Liver (tissue), 9 donors: ENCODE measurements around the gene GGACT. TPM values are rescaled to one million over a fixed set of nuclear protein-coding genes. Genes with fewer than 3 reads are reported as not detected.

ENCODE experiments used
- DNase-seq: peaks from one replicate; pipeline ENCODE4 v3.0.0-alpha.2; 2017; ENCODE audit warnings: low spot score
- H3K27ac ChIP-seq, 2 donors: one replicate each; pipeline ENCODE4 v1.7.0; 2013; ENCODE audit warnings: inconsistent platforms in 2 of 2, low read length in 2 of 2, control low read depth in 1 of 2, low read depth in 1 of 2, mild to moderate bottlenecking in 1 of 2
- H3K27me3 ChIP-seq, 4 donors: one replicate each; pipeline versions ENCODE4 v1.6.1 to v1.7.0; 2013; ENCODE audit warnings: low read length in 3 of 4, inconsistent platforms in 1 of 4, mild to moderate bottlenecking in 1 of 4, moderate library complexity in 1 of 4; ENCODE audit not compliant: control insufficient read depth in 4 of 4, insufficient read depth in 4 of 4
- H3K36me3 ChIP-seq, 4 donors: one replicate each; pipeline versions ENCODE4 v1.6.1 to v1.7.0; 2013; ENCODE audit warnings: low read length in 3 of 4, mild to moderate bottlenecking in 3 of 4, low read depth in 1 of 4, moderate library complexity in 1 of 4; ENCODE audit not compliant: control insufficient read depth in 4 of 4, insufficient read depth in 3 of 4
- H3K4me1 ChIP-seq, 4 donors: one replicate each; pipeline versions ENCODE4 v1.6.1 to v1.7.0; 2013; ENCODE audit warnings: low read length in 3 of 4, mild to moderate bottlenecking in 3 of 4, moderate library complexity in 1 of 4; ENCODE audit not compliant: control insufficient read depth in 4 of 4, insufficient read depth in 4 of 4
- H3K4me3 ChIP-seq, 3 donors: one replicate each; pipeline versions ENCODE4 v1.6.1 to v1.7.0; 2013; ENCODE audit warnings: low read length in 3 of 3, control low read depth in 1 of 3, low read depth in 1 of 3, mild to moderate bottlenecking in 1 of 3
- H3K9ac ChIP-seq, 2 donors: one replicate each; pipeline ENCODE4 v1.7.0; 2013; ENCODE audit warnings: low read length in 2 of 2, mild to moderate bottlenecking in 2 of 2, moderate library complexity in 2 of 2, control low read depth in 1 of 2, low read depth in 1 of 2
- H3K9me3 ChIP-seq, 4 donors: one replicate each; pipeline versions ENCODE4 v1.6.1 to v1.7.0; 2013; ENCODE audit warnings: low read length in 3 of 4; ENCODE audit not compliant: control insufficient read depth in 4 of 4
- EGR1 ChIP-seq, 2 donors: IDR thresholded peaks; 2 replicates each; pipeline ENCODE4 v1.6.1; 2016 to 2018; ENCODE audit warnings: antibody characterized with exemption in 2 of 2, low read depth in 2 of 2
- FOXA1 ChIP-seq: IDR thresholded peaks from 2 replicates; pipeline ENCODE4 v1.6.1; 2016; ENCODE audit warnings: antibody characterized with exemption
- FOXA2 ChIP-seq: IDR thresholded peaks from 2 replicates; pipeline ENCODE4 v1.6.1; 2016; ENCODE audit warnings: antibody characterized with exemption
- HNF4A ChIP-seq, 2 donors: conservative IDR thresholded peaks; 2 replicates each; pipeline ENCODE4 v1.6.1; 2016; ENCODE audit warnings: antibody characterized with exemption in 2 of 2, mild to moderate bottlenecking in 2 of 2
- HNF4G ChIP-seq: IDR thresholded peaks from 2 replicates; pipeline ENCODE4 v1.6.1; 2016; ENCODE audit warnings: antibody characterized with exemption
- JUND ChIP-seq, 2 donors: IDR thresholded peaks; 2 replicates each; pipeline ENCODE4 v1.6.1; 2016; ENCODE audit warnings: antibody characterized with exemption in 2 of 2
- NR2F2 ChIP-seq: IDR thresholded peaks from 2 replicates; pipeline ENCODE4 v1.6.1; 2016; ENCODE audit warnings: antibody characterized with exemption
- RAD21 ChIP-seq, 2 donors: IDR thresholded peaks; 2 replicates each; pipeline ENCODE4 v1.6.1; 2016; ENCODE audit warnings: antibody characterized with exemption in 2 of 2, mild to moderate bottlenecking in 2 of 2
- RXRA ChIP-seq, 2 donors: IDR thresholded peaks; 2 replicates each; pipeline ENCODE4 v1.6.1; 2017 to 2018; ENCODE audit warnings: antibody characterized with exemption in 2 of 2, mild to moderate bottlenecking in 1 of 2
- SP1 ChIP-seq: IDR thresholded peaks from 2 replicates; pipeline ENCODE4 v1.6.1; 2018; ENCODE audit warnings: antibody characterized with exemption, mild to moderate bottlenecking
- TAF1 ChIP-seq: conservative IDR thresholded peaks from 2 replicates; pipeline ENCODE4 v1.6.1; 2016; ENCODE audit warnings: antibody characterized with exemption, mild to moderate bottlenecking
- YY1 ChIP-seq: IDR thresholded peaks from 2 replicates; pipeline ENCODE4 v1.6.1; 2016; ENCODE audit warnings: antibody characterized with exemption, mild to moderate bottlenecking
- WGBS: extraction: QIAGEN DNeasy Blood & Tissue Kit; methylation state at CpG from one replicate; pipeline ENCODE4 v1.1.7; 2013; 5-methylcytosine and 5-hydroxymethylcytosine counted together
- polyA plus RNA-seq, 2 donors: library from polyadenylated mRNA; stranded (reverse) in 1 of 2; unstranded in 1 of 2; fragments of 200-250 nt in 1 of 2; fragments of >200 nt in 1 of 2; fragmentation: Nextera tagmentation in 1 of 2; extraction: Ambion mirVana in 1 of 2; gene quantifications; one replicate each; pipeline versions ENCODE4 v1.2.1 to v1.2.3, GENCODE V29; 2013 to 2015
- total RNA-seq, 2 donors: library from RNA; depleted of rRNA; stranded (reverse); fragments of >200 nt; gene quantifications; one replicate each; pipeline ENCODE4 v1.2.3, GENCODE V29; 2014
- TF ChIP-seq, protein P1 (sequence below): IDR thresholded peaks from 2 replicates; pipeline ENCODE4 v1.6.1; 2016; ENCODE audit warnings: antibody characterized with exemption
- TF ChIP-seq, protein P2 (sequence below): fragments of 150-350 bp; IDR thresholded peaks from 2 replicates; pipeline ENCODE4 v1.5.1; 2017; ENCODE audit warnings: improper control_type of control experiment, low read depth, low read length; ENCODE audit not compliant: missing input control
- TF ChIP-seq, protein P3 (sequence below): IDR thresholded peaks from 2 replicates; pipeline ENCODE4 v1.6.1; 2016; ENCODE audit warnings: antibody characterized with exemption, mild to moderate bottlenecking
- TF ChIP-seq, protein P4 (sequence below): IDR thresholded peaks from 2 replicates; pipeline ENCODE4 v1.6.1; 2016; ENCODE audit warnings: antibody characterized with exemption
- TF ChIP-seq, protein P5 (sequence below): IDR thresholded peaks from 2 replicates; pipeline ENCODE4 v1.6.1; 2016; ENCODE audit warnings: antibody characterized with exemption
- donor health status: healthy.
- donor health status: healthy.
- donor health status: healthy.
- donor health status: healthy.
- donor health status: healthy.

Gene GGACT
- total and polyA plus RNA-seq, 4 donors, result 2.5 to 6.3 (median 4.1) TPM

DNA sequence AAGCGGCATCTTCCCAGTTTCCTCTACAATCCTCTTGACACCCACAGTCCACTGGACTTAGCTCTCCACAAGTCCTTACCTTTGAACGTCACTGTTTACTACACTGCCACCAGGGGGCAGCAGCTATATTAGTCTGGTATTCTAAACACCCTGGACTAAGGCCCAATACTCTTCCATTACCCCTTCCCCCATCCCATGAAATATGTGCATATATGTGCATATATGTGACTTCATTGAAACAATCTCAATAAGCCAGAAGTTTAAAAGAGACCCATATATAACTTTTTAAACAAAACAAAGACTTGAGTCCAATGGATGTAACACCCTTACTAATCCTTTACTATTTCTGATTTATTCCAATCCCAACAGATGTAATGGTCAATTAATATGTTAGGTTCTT is 15.5 kb downstream of the GGACT start:
- Histone ChIP-seq H3K36me3 (no peaks in the 10 kb centered on the region), H3K4me3 (no peak overlapping the region), H3K27me3 (no peaks in the 10 kb centered on the region), H3K9me3 (no peaks in the 10 kb centered on the region), H3K27ac (no peak overlapping the region), H3K4me1 (no peaks in the 10 kb centered on the region), H3K9ac (no peak overlapping the region)
- WGBS, result 23% methylated on average over 2 of the region's 2 CpGs
- TF ChIP-seq, protein P1, sequence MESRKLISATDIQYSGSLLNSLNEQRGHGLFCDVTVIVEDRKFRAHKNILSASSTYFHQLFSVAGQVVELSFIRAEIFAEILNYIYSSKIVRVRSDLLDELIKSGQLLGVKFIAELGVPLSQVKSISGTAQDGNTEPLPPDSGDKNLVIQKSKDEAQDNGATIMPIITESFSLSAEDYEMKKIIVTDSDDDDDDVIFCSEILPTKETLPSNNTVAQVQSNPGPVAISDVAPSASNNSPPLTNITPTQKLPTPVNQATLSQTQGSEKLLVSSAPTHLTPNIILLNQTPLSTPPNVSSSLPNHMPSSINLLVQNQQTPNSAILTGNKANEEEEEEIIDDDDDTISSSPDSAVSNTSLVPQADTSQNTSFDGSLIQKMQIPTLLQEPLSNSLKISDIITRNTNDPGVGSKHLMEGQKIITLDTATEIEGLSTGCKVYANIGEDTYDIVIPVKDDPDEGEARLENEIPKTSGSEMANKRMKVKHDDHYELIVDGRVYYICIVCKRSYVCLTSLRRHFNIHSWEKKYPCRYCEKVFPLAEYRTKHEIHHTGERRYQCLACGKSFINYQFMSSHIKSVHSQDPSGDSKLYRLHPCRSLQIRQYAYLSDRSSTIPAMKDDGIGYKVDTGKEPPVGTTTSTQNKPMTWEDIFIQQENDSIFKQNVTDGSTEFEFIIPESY, result no peak
- TF ChIP-seq, protein P2, sequence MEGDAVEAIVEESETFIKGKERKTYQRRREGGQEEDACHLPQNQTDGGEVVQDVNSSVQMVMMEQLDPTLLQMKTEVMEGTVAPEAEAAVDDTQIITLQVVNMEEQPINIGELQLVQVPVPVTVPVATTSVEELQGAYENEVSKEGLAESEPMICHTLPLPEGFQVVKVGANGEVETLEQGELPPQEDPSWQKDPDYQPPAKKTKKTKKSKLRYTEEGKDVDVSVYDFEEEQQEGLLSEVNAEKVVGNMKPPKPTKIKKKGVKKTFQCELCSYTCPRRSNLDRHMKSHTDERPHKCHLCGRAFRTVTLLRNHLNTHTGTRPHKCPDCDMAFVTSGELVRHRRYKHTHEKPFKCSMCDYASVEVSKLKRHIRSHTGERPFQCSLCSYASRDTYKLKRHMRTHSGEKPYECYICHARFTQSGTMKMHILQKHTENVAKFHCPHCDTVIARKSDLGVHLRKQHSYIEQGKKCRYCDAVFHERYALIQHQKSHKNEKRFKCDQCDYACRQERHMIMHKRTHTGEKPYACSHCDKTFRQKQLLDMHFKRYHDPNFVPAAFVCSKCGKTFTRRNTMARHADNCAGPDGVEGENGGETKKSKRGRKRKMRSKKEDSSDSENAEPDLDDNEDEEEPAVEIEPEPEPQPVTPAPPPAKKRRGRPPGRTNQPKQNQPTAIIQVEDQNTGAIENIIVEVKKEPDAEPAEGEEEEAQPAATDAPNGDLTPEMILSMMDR, result peak; percentile 69
- peak; percentile 56 to 73 for TF ChIP-seq HNF4A (conservative IDR thresholded peaks at IDR 0.05)
- peak; percentile 75 to 87 for TF ChIP-seq RAD21 (IDR thresholded peaks at IDR 0.05)
- no peak for TF ChIP-seq FOXA2
- no peak for TF ChIP-seq TAF1
- peak; percentile 21 for TF ChIP-seq HNF4G
- peak; percentile 76 for DNase-seq

DNA sequence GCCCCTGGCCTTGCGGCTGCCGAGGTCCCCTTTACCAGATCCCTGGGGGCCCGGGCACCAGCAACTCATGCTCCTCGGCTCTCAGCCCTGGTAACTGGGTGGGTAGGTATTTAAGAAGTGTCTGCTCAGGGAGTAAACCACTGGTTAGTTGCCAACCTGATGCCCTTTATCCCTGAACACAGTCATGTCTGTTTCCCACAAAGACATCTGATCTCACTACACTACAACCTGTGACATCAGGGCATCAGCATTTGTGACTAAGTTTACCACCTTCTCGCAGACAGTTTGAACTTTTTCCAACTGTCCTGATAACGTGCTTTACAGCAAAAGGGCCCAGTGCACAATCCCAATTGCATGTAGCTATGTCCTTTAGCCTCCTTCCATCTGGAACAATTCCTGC is 22.0 kb downstream of the GGACT start:
- no peak overlapping the region for H3K27ac ChIP-seq
- no peak overlapping the region for H3K4me3 ChIP-seq
- no peak for TF ChIP-seq FOXA1
- no peak for TF ChIP-seq RAD21 (IDR thresholded peaks at IDR 0.05)
- TF ChIP-seq, protein P2, result no peak
- TF ChIP-seq SP1, result no peak
- TF ChIP-seq, protein P3, sequence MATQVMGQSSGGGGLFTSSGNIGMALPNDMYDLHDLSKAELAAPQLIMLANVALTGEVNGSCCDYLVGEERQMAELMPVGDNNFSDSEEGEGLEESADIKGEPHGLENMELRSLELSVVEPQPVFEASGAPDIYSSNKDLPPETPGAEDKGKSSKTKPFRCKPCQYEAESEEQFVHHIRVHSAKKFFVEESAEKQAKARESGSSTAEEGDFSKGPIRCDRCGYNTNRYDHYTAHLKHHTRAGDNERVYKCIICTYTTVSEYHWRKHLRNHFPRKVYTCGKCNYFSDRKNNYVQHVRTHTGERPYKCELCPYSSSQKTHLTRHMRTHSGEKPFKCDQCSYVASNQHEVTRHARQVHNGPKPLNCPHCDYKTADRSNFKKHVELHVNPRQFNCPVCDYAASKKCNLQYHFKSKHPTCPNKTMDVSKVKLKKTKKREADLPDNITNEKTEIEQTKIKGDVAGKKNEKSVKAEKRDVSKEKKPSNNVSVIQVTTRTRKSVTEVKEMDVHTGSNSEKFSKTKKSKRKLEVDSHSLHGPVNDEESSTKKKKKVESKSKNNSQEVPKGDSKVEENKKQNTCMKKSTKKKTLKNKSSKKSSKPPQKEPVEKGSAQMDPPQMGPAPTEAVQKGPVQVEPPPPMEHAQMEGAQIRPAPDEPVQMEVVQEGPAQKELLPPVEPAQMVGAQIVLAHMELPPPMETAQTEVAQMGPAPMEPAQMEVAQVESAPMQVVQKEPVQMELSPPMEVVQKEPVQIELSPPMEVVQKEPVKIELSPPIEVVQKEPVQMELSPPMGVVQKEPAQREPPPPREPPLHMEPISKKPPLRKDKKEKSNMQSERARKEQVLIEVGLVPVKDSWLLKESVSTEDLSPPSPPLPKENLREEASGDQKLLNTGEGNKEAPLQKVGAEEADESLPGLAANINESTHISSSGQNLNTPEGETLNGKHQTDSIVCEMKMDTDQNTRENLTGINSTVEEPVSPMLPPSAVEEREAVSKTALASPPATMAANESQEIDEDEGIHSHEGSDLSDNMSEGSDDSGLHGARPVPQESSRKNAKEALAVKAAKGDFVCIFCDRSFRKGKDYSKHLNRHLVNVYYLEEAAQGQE, result no peak
- TF ChIP-seq HNF4A (conservative IDR thresholded peaks at IDR 0.05), result no peak
- TF ChIP-seq EGR1 (IDR thresholded peaks at IDR 0.05; ENCODE audit: low read depth in 2 of 2), result no peak
- TF ChIP-seq, protein P4, sequence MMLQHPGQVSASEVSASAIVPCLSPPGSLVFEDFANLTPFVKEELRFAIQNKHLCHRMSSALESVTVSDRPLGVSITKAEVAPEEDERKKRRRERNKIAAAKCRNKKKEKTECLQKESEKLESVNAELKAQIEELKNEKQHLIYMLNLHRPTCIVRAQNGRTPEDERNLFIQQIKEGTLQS, result no peak
- TF ChIP-seq TAF1, result no peak
- no peak for TF ChIP-seq NR2F2
- TF ChIP-seq RXRA (IDR thresholded peaks at IDR 0.05), result no peak
- no peak for TF ChIP-seq JUND (IDR thresholded peaks at IDR 0.05)
- TF ChIP-seq, protein P1, result no peak
- TF ChIP-seq FOXA2, result no peak
- no peak for TF ChIP-seq YY1
- TF ChIP-seq, protein P5, sequence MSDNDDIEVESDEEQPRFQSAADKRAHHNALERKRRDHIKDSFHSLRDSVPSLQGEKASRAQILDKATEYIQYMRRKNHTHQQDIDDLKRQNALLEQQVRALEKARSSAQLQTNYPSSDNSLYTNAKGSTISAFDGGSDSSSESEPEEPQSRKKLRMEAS, result no peak
- no peak for TF ChIP-seq HNF4G
- H3K36me3 ChIP-seq, result no peaks in the 10 kb centered on the region
- H3K27me3 ChIP-seq, result no peaks in the 10 kb centered on the region
- H3K4me1 ChIP-seq, result peaks cover 0 to 25% (median 15%) of the 10 kb centered on the region in 4 donors
- DNase-seq, result no peak
- H3K9me3 ChIP-seq, result no peaks in the 10 kb centered on the region
- no peak overlapping the region for H3K9ac ChIP-seq
- 91% methylated on average over 6 of the region's 6 CpGs for WGBS
